Measurements from ENCODE around the gene CRTAP.
"Not testable (repeated sequence)": the region's sequence is repeated elsewhere in the genome, so short reads cannot be mapped to it uniquely, and the experiment has no call there.

GRCh38 chr3:33106854-33107253 is 7.0 kb upstream of the CRTAP start:
- not testable (repeated sequence) for TF ChIP-seq CTCF, EZH2 (IDR thresholded peaks at IDR 0.05)

Measured in neural progenitor cell (in vitro differentiated cells).